ENCODE data around the gene KCNMA1. TPM values are rescaled to one million over a fixed set of nuclear protein-coding genes. Genes with fewer than 3 reads are reported as not detected.

KCNMA1 gene
- total RNA-seq, 1 donor: 77.8 TPM

- no peak for DNase-seq (ENCODE audit: insufficient read length, low spot score, missing footprints)
Observed at GRCh38 chr10:77036276-77036675, 601.3 kb downstream of the KCNMA1 start.

GRCh38 chr10:77034795-77035194 is 602.8 kb downstream of the KCNMA1 start:
- Histone ChIP-seq H4K20me1 (ENCODE audit: insufficient read depth, low read length) (no peaks in the 10 kb centered on the region), H3K79me2 (ENCODE audit: insufficient read depth, low read length) (no peaks in the 10 kb centered on the region), H3K4me2 (ENCODE audit: insufficient read depth, low read length) (no peak overlapping the region), H3K4me1 (ENCODE audit: insufficient read depth, low read length) (no peaks in the 10 kb centered on the region), H3K27me3 (ENCODE audit: insufficient read depth, low read length) (no peaks in the 10 kb centered on the region), H3K36me3 (ENCODE audit: insufficient read depth, low read length) (peaks cover 3% of the 10 kb centered on the region), H3K4me3 (ENCODE audit: insufficient read depth, low read length) (no peak overlapping the region), H3K9me3 (ENCODE audit: low read depth, low read length) (no peaks in the 10 kb centered on the region), H2AFZ (ENCODE audit: low read length) (no peak overlapping the region), H3K27ac (ENCODE audit: low read depth, low read length) (no peak overlapping the region)
- TF ChIP-seq, protein P1, sequence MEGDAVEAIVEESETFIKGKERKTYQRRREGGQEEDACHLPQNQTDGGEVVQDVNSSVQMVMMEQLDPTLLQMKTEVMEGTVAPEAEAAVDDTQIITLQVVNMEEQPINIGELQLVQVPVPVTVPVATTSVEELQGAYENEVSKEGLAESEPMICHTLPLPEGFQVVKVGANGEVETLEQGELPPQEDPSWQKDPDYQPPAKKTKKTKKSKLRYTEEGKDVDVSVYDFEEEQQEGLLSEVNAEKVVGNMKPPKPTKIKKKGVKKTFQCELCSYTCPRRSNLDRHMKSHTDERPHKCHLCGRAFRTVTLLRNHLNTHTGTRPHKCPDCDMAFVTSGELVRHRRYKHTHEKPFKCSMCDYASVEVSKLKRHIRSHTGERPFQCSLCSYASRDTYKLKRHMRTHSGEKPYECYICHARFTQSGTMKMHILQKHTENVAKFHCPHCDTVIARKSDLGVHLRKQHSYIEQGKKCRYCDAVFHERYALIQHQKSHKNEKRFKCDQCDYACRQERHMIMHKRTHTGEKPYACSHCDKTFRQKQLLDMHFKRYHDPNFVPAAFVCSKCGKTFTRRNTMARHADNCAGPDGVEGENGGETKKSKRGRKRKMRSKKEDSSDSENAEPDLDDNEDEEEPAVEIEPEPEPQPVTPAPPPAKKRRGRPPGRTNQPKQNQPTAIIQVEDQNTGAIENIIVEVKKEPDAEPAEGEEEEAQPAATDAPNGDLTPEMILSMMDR (IDR thresholded peaks at IDR 0.05; ENCODE audit: extremely low read depth, low read depth, low read length): no peak
- no peak for DNase-seq (ENCODE audit: insufficient read length, low spot score, missing footprints)

More at GRCh38 chr10:77036276-77036675, 601.3 kb downstream of the KCNMA1 start:
- H3K4me3 ChIP-seq (ENCODE audit: insufficient read depth, low read length): no peak overlapping the region
- H3K4me2 ChIP-seq (ENCODE audit: insufficient read depth, low read length): no peak overlapping the region
- TF ChIP-seq, protein P1 (IDR thresholded peaks at IDR 0.05; ENCODE audit: extremely low read depth, low read depth, low read length): no peak
- H3K27me3 ChIP-seq (ENCODE audit: insufficient read depth, low read length): no peaks in the 10 kb centered on the region
- no peaks in the 10 kb centered on the region for H4K20me1 ChIP-seq (ENCODE audit: insufficient read depth, low read length)
- H2AFZ ChIP-seq (ENCODE audit: low read length): no peak overlapping the region
- no peak overlapping the region for H3K27ac ChIP-seq (ENCODE audit: low read depth, low read length)
- no peaks in the 10 kb centered on the region for H3K9me3 ChIP-seq (ENCODE audit: low read depth, low read length)
- no peaks in the 10 kb centered on the region for H3K4me1 ChIP-seq (ENCODE audit: insufficient read depth, low read length)
- H3K36me3 ChIP-seq (ENCODE audit: insufficient read depth, low read length): peaks cover 3% of the 10 kb centered on the region
- H3K79me2 ChIP-seq (ENCODE audit: insufficient read depth, low read length): no peaks in the 10 kb centered on the region

GRCh38 chr10:77034240-77034639 is 603.4 kb downstream of the KCNMA1 start:
- no peak overlapping the region for H3K27ac ChIP-seq (ENCODE audit: low read depth, low read length)
- peaks cover 3% of the 10 kb centered on the region for H3K36me3 ChIP-seq (ENCODE audit: insufficient read depth, low read length)
- no peak overlapping the region for H3K4me2 ChIP-seq (ENCODE audit: insufficient read depth, low read length)
- no peaks in the 10 kb centered on the region for H3K27me3 ChIP-seq (ENCODE audit: insufficient read depth, low read length)
- H2AFZ ChIP-seq (ENCODE audit: low read length): no peak overlapping the region
- no peaks in the 10 kb centered on the region for H3K4me1 ChIP-seq (ENCODE audit: insufficient read depth, low read length)
- H4K20me1 ChIP-seq (ENCODE audit: insufficient read depth, low read length): no peaks in the 10 kb centered on the region
- H3K9me3 ChIP-seq (ENCODE audit: low read depth, low read length): no peaks in the 10 kb centered on the region
- H3K79me2 ChIP-seq (ENCODE audit: insufficient read depth, low read length): no peaks in the 10 kb centered on the region
- H3K4me3 ChIP-seq (ENCODE audit: insufficient read depth, low read length): no peak overlapping the region
- TF ChIP-seq, protein P1 (IDR thresholded peaks at IDR 0.05; ENCODE audit: extremely low read depth, low read depth, low read length): no peak
- DNase-seq (ENCODE audit: insufficient read length, low spot score, missing footprints): peak; percentile 66

GRCh38 chr10:77032188-77032570 is 605.4 kb downstream of the KCNMA1 start:
- Histone ChIP-seq H3K27ac (ENCODE audit: low read depth, low read length) (no peak overlapping the region), H3K9me3 (ENCODE audit: low read depth, low read length) (no peaks in the 10 kb centered on the region), H3K27me3 (ENCODE audit: insufficient read depth, low read length) (no peaks in the 10 kb centered on the region), H3K4me1 (ENCODE audit: insufficient read depth, low read length) (no peaks in the 10 kb centered on the region), H2AFZ (ENCODE audit: low read length) (no peak overlapping the region), H3K4me2 (ENCODE audit: insufficient read depth, low read length) (no peak overlapping the region), H3K4me3 (ENCODE audit: insufficient read depth, low read length) (no peak overlapping the region), H4K20me1 (ENCODE audit: insufficient read depth, low read length) (no peaks in the 10 kb centered on the region), H3K79me2 (ENCODE audit: insufficient read depth, low read length) (no peaks in the 10 kb centered on the region), H3K36me3 (ENCODE audit: insufficient read depth, low read length) (no peaks in the 10 kb centered on the region)
- TF ChIP-seq, protein P1 (IDR thresholded peaks at IDR 0.05; ENCODE audit: extremely low read depth, low read depth, low read length): no peak
- no peak for DNase-seq (ENCODE audit: insufficient read length, low spot score, missing footprints)

Measured in osteoblast (primary cell).